GM19324 (cell line): ENCODE results near the gene NAXD.
"Not testable (repeated sequence)": the region's sequence is repeated elsewhere in the genome, so short reads cannot be mapped to it uniquely, and the experiment has no call there.

Experiments
- ATAC-seq: cut with Tn5 transposase; IDR thresholded peaks from one replicate; pipeline ENCODE4 v1.9.1; 2021; ENCODE audit warnings: mild to moderate bottlenecking, moderate library complexity; ENCODE audit not compliant: unreplicated experiment, low FRiP score

Gene NAXD

GRCh38 chr13:110661256-110661655 lies 45.9 kb downstream of the NAXD start:
- no peak for ATAC-seq

- ATAC-seq: no peak
These were observed 46.7 kb downstream of the NAXD start for GRCh38 chr13:110662091-110662490.

GRCh38 chr13:110662777-110663443 lies 47.6 kb downstream of the NAXD start:
- no peak for ATAC-seq

- ATAC-seq: no peak
These were observed 48.1 kb downstream of the NAXD start for GRCh38 chr13:110663491-110663890.

GRCh38 chr13:110664041-110664440 lies 48.7 kb downstream of the NAXD start:
- ATAC-seq: no peak

GRCh38 chr13:110664673-110665072 lies 49.3 kb downstream of the NAXD start:
- no peak for ATAC-seq

GRCh38 chr13:110665491-110666254 lies 50.3 kb downstream of the NAXD start:
- ATAC-seq: no peak

- ATAC-seq: no peak
These were observed 50.8 kb downstream of the NAXD start for GRCh38 chr13:110666255-110666533.

- ATAC-seq: no peak
These were observed 53.7 kb downstream of the NAXD start for GRCh38 chr13:110669036-110669435.

- not testable (repeated sequence) for ATAC-seq
These were observed 54.5 kb downstream of the NAXD start for GRCh38 chr13:110669814-110670213.

- peak; percentile 73 for ATAC-seq
These were observed 61.5 kb downstream of the NAXD start for GRCh38 chr13:110676595-110677587.

- ATAC-seq: no peak
These were observed 62.6 kb downstream of the NAXD start for GRCh38 chr13:110677731-110678545.

- ATAC-seq: no peak
These were observed 65.5 kb downstream of the NAXD start for GRCh38 chr13:110680852-110681251.

GRCh38 chr13:110681868-110682550 lies 66.7 kb downstream of the NAXD start:
- no peak for ATAC-seq

- ATAC-seq: no peak
These were observed 67.4 kb downstream of the NAXD start for GRCh38 chr13:110682746-110683145.

GRCh38 chr13:110683203-110683883 lies 68.0 kb downstream of the NAXD start:
- ATAC-seq: no peak

- no peak for ATAC-seq
These were observed 68.6 kb downstream of the NAXD start for GRCh38 chr13:110683921-110684320.

GRCh38 chr13:110684388-110685056 lies 69.2 kb downstream of the NAXD start:
- no peak for ATAC-seq
